ENCODE results near the gene OR6A2. TPM values are rescaled to one million over a fixed set of nuclear protein-coding genes. Genes with fewer than 3 reads are reported as not detected.

The OR6A2 gene
- total RNA-seq, 1 experiment from 2014 or later = 0.07 TPM

Other genes with a start within 250 kb of the OR6A2 start
- 15.1 and 16.9 TPM in 2 replicates for gene RRP8, start 196.1 kb downstream of the OR6A2 start, total RNA-seq (2014; rRNA removed)
- 73.0 and 73.9 TPM in 2 replicates for gene ILK, start 195.9 kb downstream of the OR6A2 start, total RNA-seq (2014; rRNA removed)
- 102 and 128 TPM in 2 replicates for gene TAF10, start 187.5 kb downstream of the OR6A2 start, total RNA-seq (2014; rRNA removed)
- 21.6 and 48.3 TPM in 2 replicates for gene TPP1, start 180.3 kb downstream of the OR6A2 start, total RNA-seq (2014; rRNA removed)
- under 0.01 TPM in 1 of 2 replicates, not detected in the other for gene DCHS1, start 143.9 kb downstream of the OR6A2 start, total RNA-seq (2014; rRNA removed)
- gene MRPL17, start 116.3 kb downstream of the OR6A2 start, total RNA-seq (2014; rRNA removed) = 72.5 and 78.1 TPM in 2 replicates
- 0.15 TPM in 1 of 2 replicates, not detected in the other for gene OR2AG2, start 27.7 kb downstream of the OR6A2 start, total RNA-seq (2014; rRNA removed)
- not detected in 2 replicates for gene OR2AG1, start 16.7 kb downstream of the OR6A2 start, total RNA-seq (2014; rRNA removed)
- gene OR10A5, start 46.0 kb upstream of the OR6A2 start, total RNA-seq (2014; rRNA removed) = not detected in 2 replicates
- not detected in 2 replicates for gene OR10A2, start 63.4 kb upstream of the OR6A2 start, total RNA-seq (2014; rRNA removed)
- not detected in 2 replicates for gene OR10A4, start 76.9 kb upstream of the OR6A2 start, total RNA-seq (2014; rRNA removed)
- gene OR2D2, start 92.8 kb upstream of the OR6A2 start, total RNA-seq (2014; rRNA removed) = 0.11 TPM in 1 of 2 replicates, not detected in the other
- gene OR2D3, start 121.3 kb upstream of the OR6A2 start, total RNA-seq (2014; rRNA removed) = not detected in 2 replicates
- gene ZNF215, start 126.7 kb upstream of the OR6A2 start, total RNA-seq (2014; rRNA removed) = 4.5 and 5.4 TPM in 2 replicates
- 0.58 and 1.4 TPM in 2 replicates for gene ZNF214, start 220.7 kb upstream of the OR6A2 start, total RNA-seq (2014; rRNA removed)
- 0.11 TPM in 1 of 2 replicates, not detected in the other for gene NLRP14, start 220.8 kb upstream of the OR6A2 start, total RNA-seq (2014; rRNA removed)